ENCODE data around the gene THBD. TPM values are rescaled to one million over a fixed set of nuclear protein-coding genes. Genes with fewer than 3 reads are reported as not detected.
A peak's percentile ranks its signal among the peaks of the same experiment; 100 is the strongest.

Gene THBD
- total and polyA plus RNA-seq, 2 of the 4 experiments (the other 2 are of a cell fraction) = 0.07 TPM; not detected in 1

DNA sequence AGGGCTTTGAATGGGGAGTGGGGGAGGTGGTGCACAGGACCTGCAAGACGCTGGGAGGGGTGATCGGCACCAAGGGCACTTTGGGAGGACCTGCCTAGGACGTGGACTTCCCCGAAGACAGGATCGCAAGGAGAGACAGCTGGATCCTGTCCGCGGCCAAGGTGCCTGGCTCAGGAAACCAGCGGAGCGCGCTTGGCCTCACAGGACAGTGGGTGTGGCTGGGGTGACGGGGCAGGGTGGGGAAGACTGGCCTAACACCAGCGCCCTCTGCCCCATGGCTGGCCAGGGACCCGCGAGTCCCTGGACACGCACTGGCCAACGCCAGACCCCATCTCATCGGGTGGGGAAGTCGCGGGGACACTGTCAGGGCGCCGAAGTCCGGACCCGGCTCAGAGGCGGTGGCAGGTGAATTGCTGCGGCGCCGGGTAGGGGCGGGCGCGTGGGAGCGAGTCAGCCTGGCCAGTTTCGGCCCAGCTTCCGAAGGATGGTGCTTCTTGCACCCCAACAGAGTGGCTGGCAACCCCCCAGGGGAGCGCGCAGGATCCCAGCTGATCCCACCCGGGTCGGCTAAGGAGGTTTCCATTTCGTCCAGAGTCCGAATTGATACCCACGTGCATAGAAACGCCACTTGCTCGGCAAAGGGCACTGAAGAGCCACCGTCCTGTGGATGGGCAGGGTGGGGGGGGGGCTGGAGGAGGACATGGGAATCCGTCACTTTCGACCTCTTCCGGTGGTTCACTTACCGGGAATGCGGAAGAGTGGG is 785 bp upstream of the THBD start:
- Histone ChIP-seq H3K56ac (ENCODE audit: extremely low read depth, insufficient read depth, low read length) (no peak overlapping the region), H4K91ac (ENCODE audit: insufficient read depth, low read depth, low read length) (no peak overlapping the region), H2BK20ac (ENCODE audit: low read depth, low read length) (no peak overlapping the region), H3K23ac (ENCODE audit: low read depth, low read length) (no peak overlapping the region), H2BK5ac (ENCODE audit: low read depth, low read length, poor library complexity, severe bottlenecking) (no peak overlapping the region), H4K8ac (ENCODE audit: low read depth in 2 of 2, low read length in 2 of 2) (no peak overlapping the region), H2BK15ac (ENCODE audit: low read depth, low read length) (no peak overlapping the region), H3K9ac (ENCODE audit: low read depth, low read length) (no peak overlapping the region), H3K4me3 (ENCODE audit: insufficient read depth, low read depth, low read length) (peak overlapping the region; percentile 31; the same call in 1 of the 2 replicates), H3K4me1 (ENCODE audit: control insufficient read depth, insufficient read depth, low read length) (peaks cover 4% of the 10 kb centered on the region; the same call in 1 of the 2 replicates), H3K14ac (replicated peaks; ENCODE audit: low read depth, low read length) (no peak overlapping the region), H3K9me1 (ENCODE audit: insufficient read depth, low read length) (no peaks in the 10 kb centered on the region), H3K4ac (ENCODE audit: low read depth, low read length) (no peak overlapping the region), H2AFZ (replicated peaks; ENCODE audit: low read length, poor library complexity) (peak overlapping the region; percentile 58), H3K27me3 (ENCODE audit: control insufficient read depth, insufficient read depth, low read length) (peaks cover 74% of the 10 kb centered on the region), H3K27ac (ENCODE audit: insufficient read depth, low read length) (no peak overlapping the region), H3K9me3 (ENCODE audit: control insufficient read depth, insufficient read depth, low read length) (peaks cover 4% of the 10 kb centered on the region; the same call in 1 of the 2 replicates), H2BK120ac (ENCODE audit: low read depth, low read length) (no peak overlapping the region), H3K18ac (ENCODE audit: low read depth, low read length) (no peak overlapping the region), H4K5ac (ENCODE audit: low read depth, low read length) (no peak overlapping the region), H4K20me1 (ENCODE audit: insufficient read depth, low read length) (no peaks in the 10 kb centered on the region; the same call in 1 of the 2 replicates), H3K36me3 (ENCODE audit: control insufficient read depth, insufficient read depth, low read length) (no peaks in the 10 kb centered on the region), H3K4me2 (ENCODE audit: low read depth, low read length) (peak overlapping the region; percentile 82), H3K79me1 (ENCODE audit: low read depth in 1 of 2, low read length in 2 of 2) (no peaks in the 10 kb centered on the region), H2AK5ac (ENCODE audit: low read depth, low read length) (no peak overlapping the region), H2AK9ac (replicated peaks; ENCODE audit: low read depth, low read length, poor library complexity) (peak overlapping the region; percentile 68)
- dilution Hi-C loops (cut with HindIII; ENCODE audit: low sequenced_read_pairs, unreplicated experiment) (no loop called here), intact Hi-C loops (cut with micrococcal nuclease) (loop anchor here (1.0 kb wide), 1 partner anchor 290 kb away; no protein-coding TSS in a partner anchor), in situ Hi-C loops (cut with MboI; ENCODE audit: low sequenced_read_pairs) (loop anchor here (10.0 kb wide), 1 partner anchor 295 kb away; no protein-coding TSS in a partner anchor)
- ChIA-PET CTCF (interaction anchor here (0.6 to 2.6 kb wide), 5 partner anchors 11 to 299 kb away, joined by 3 to 7 read pairs (median 6); no protein-coding TSS in a partner anchor), POLR2A (ENCODE audit: unreplicated experiment) (no interaction called here)
- no TSS peak for BruUV-seq (replicated peaks)
- WGBS, 2 experiments (ENCODE audit: extremely low coverage in 2 of 2, insufficient read length in 1 of 2) = 1% methylated on average over 12 of the region's 48 CpGs; no CpG with 5 or more reads in 1 of the 2 experiments
- ATAC-seq (ENCODE audit: low read depth) (0 out of 2 replicates have a peak, but pooled peaks have one; percentile 14), DNase-seq (no peak)
- TF ChIP-seq BHLHE40 (IDR thresholded peaks at IDR 0.05; ENCODE audit: low read depth, low read length) = no peak
- TF ChIP-seq MXI1 (IDR thresholded peaks at IDR 0.05; ENCODE audit: borderline replicate concordance, low read depth, low read length) = no peak
- TF ChIP-seq, protein P1, sequence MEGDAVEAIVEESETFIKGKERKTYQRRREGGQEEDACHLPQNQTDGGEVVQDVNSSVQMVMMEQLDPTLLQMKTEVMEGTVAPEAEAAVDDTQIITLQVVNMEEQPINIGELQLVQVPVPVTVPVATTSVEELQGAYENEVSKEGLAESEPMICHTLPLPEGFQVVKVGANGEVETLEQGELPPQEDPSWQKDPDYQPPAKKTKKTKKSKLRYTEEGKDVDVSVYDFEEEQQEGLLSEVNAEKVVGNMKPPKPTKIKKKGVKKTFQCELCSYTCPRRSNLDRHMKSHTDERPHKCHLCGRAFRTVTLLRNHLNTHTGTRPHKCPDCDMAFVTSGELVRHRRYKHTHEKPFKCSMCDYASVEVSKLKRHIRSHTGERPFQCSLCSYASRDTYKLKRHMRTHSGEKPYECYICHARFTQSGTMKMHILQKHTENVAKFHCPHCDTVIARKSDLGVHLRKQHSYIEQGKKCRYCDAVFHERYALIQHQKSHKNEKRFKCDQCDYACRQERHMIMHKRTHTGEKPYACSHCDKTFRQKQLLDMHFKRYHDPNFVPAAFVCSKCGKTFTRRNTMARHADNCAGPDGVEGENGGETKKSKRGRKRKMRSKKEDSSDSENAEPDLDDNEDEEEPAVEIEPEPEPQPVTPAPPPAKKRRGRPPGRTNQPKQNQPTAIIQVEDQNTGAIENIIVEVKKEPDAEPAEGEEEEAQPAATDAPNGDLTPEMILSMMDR (conservative IDR thresholded peaks at IDR 0.05; ENCODE audit: low read depth, low read length) = no peak
- no peak for TF ChIP-seq CHD1 (IDR thresholded peaks at IDR 0.05; ENCODE audit: low read depth, low read length)
- TF ChIP-seq, protein P2, sequence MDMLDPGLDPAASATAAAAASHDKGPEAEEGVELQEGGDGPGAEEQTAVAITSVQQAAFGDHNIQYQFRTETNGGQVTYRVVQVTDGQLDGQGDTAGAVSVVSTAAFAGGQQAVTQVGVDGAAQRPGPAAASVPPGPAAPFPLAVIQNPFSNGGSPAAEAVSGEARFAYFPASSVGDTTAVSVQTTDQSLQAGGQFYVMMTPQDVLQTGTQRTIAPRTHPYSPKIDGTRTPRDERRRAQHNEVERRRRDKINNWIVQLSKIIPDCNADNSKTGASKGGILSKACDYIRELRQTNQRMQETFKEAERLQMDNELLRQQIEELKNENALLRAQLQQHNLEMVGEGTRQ (IDR thresholded peaks at IDR 0.05; ENCODE audit: low read depth, low read length) = no peak
- no peak for TF ChIP-seq NFE2L2 (IDR thresholded peaks at IDR 0.05; ENCODE audit: low read depth, low read length)
- TF ChIP-seq RCOR1 (IDR thresholded peaks at IDR 0.05; ENCODE audit: insufficient replicate concordance, low read length) = no peak
- TF ChIP-seq MAZ (IDR thresholded peaks at IDR 0.05; ENCODE audit: borderline replicate concordance, low read depth, low read length) = no peak
- no peak for TF ChIP-seq RFX5 (IDR thresholded peaks at IDR 0.05; ENCODE audit: low read depth, low read length)
- TF ChIP-seq POLR2A (IDR thresholded peaks at IDR 0.05; ENCODE audit: low read depth, low read length) = no peak
- TF ChIP-seq, protein P3, sequence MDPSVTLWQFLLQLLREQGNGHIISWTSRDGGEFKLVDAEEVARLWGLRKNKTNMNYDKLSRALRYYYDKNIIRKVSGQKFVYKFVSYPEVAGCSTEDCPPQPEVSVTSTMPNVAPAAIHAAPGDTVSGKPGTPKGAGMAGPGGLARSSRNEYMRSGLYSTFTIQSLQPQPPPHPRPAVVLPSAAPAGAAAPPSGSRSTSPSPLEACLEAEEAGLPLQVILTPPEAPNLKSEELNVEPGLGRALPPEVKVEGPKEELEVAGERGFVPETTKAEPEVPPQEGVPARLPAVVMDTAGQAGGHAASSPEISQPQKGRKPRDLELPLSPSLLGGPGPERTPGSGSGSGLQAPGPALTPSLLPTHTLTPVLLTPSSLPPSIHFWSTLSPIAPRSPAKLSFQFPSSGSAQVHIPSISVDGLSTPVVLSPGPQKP (IDR thresholded peaks at IDR 0.05; ENCODE audit: borderline replicate concordance, low read depth, low read length) = no peak
- no peak for TF ChIP-seq SMC3 (IDR thresholded peaks at IDR 0.05; ENCODE audit: low read depth, low read length)
- TF ChIP-seq CEBPB (IDR thresholded peaks at IDR 0.05; ENCODE audit: low read depth, low read length) = no peak
- no peak for TF ChIP-seq RAD21 (IDR thresholded peaks at IDR 0.05; ENCODE audit: low read length)
